MM.1S (cell line): ENCODE results near the gene RIPOR3.

Source experiments
- EZH2 ChIP-seq: fragments of 300-600 bp; sonication (generic); optimal IDR thresholded peaks from 2 replicates; pipeline ENCODE3; 2017; ENCODE audit warnings: low read depth, mild to moderate bottlenecking, antibody characterized with exemption, low read length, mixed read lengths
- TF ChIP-seq, protein P1 (sequence below): fragments of 300-600 bp; sonication (generic); IDR thresholded peaks from 2 replicates; pipeline ENCODE4 v1.5.1; 2016; ENCODE audit warnings: antibody characterized with exemption, low read length, mixed read lengths

- TF ChIP-seq, protein P1, sequence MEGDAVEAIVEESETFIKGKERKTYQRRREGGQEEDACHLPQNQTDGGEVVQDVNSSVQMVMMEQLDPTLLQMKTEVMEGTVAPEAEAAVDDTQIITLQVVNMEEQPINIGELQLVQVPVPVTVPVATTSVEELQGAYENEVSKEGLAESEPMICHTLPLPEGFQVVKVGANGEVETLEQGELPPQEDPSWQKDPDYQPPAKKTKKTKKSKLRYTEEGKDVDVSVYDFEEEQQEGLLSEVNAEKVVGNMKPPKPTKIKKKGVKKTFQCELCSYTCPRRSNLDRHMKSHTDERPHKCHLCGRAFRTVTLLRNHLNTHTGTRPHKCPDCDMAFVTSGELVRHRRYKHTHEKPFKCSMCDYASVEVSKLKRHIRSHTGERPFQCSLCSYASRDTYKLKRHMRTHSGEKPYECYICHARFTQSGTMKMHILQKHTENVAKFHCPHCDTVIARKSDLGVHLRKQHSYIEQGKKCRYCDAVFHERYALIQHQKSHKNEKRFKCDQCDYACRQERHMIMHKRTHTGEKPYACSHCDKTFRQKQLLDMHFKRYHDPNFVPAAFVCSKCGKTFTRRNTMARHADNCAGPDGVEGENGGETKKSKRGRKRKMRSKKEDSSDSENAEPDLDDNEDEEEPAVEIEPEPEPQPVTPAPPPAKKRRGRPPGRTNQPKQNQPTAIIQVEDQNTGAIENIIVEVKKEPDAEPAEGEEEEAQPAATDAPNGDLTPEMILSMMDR: no peak
- TF ChIP-seq EZH2: no peak
Observed at GRCh38 chr20:50688256-50688975, 2.9 kb downstream of the RIPOR3 start.
